Measurements from ENCODE around the gene CACNA1I.

Gene CACNA1I

DNA sequence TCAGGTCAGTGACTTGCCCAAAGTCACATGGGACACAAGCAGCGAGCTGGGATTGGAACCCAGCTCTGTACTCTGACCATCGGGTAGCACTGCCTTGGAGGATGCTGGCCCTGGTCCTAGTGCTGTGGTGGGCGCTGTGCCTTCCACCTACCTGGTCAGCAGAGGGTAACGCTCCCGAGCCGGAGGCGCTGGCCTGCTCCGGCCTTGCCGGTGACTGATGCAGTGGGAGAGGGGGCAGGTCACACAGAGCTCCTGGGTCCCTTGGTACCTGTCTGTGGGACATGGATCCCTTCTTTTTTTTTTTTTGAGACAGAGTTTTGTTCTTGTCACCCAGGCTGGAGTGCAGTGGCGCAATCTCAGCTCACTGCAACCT is 43.0 kb downstream of the CACNA1I start:
- Histone ChIP-seq H3K9ac (ENCODE audit: low read depth, low read length) (no peak overlapping the region), H3K4me1 (ENCODE audit: control insufficient read depth, insufficient read depth, low read length) (no peaks in the 10 kb centered on the region), H3K27me3 (ENCODE audit: control insufficient read depth, insufficient read depth, low read length) (no peaks in the 10 kb centered on the region)

GRCh38 chr22:39614442-39614841 is 43.9 kb downstream of the CACNA1I start:
- Histone ChIP-seq H3K36me3 (ENCODE audit: control insufficient read depth, insufficient read depth, low read length) (no peaks in the 10 kb centered on the region), H3K9me3 (ENCODE audit: control insufficient read depth, insufficient read depth, low read length) (no peaks in the 10 kb centered on the region), H3K4me1 (ENCODE audit: control insufficient read depth, insufficient read depth, low read length) (no peaks in the 10 kb centered on the region), H3K4me3 (ENCODE audit: low read depth, low read length) (no peak overlapping the region), H3K9ac (ENCODE audit: low read depth, low read length) (no peak overlapping the region), H3K27me3 (ENCODE audit: control insufficient read depth, insufficient read depth, low read length) (no peaks in the 10 kb centered on the region)

More for the DNA sequence above, 43.0 kb downstream of the CACNA1I start:
- no peak overlapping the region for H3K4me3 ChIP-seq (ENCODE audit: low read depth, low read length)
- no peaks in the 10 kb centered on the region for H3K36me3 ChIP-seq (ENCODE audit: control insufficient read depth, insufficient read depth, low read length)
- H3K9me3 ChIP-seq (ENCODE audit: control insufficient read depth, insufficient read depth, low read length): no peaks in the 10 kb centered on the region

DNA sequence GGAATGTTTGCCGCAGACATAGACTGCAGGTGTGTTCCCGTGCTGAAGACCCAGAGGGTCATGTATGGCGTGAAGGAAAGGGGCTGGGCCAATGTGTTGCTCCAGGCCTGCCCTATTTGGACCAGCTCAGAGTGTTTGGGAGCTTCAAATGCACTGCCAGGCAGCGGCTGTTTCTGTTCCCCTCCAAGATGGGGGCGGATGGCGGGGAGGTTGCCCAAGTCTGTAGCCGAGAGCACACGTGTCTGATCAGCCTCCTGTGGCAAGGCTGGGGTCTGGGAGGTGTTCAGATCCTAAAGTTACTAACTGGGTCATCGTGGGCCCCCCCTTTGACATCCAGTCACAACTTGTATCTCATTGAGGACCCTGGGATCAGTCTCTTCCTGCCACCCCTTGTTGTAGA is 45.5 kb downstream of the CACNA1I start:
- no peaks in the 10 kb centered on the region for H3K36me3 ChIP-seq (ENCODE audit: control insufficient read depth, insufficient read depth, low read length)
- no peaks in the 10 kb centered on the region for H3K27me3 ChIP-seq (ENCODE audit: control insufficient read depth, insufficient read depth, low read length)
- H3K4me3 ChIP-seq (ENCODE audit: low read depth, low read length): no peak overlapping the region
- H3K9me3 ChIP-seq (ENCODE audit: control insufficient read depth, insufficient read depth, low read length): no peaks in the 10 kb centered on the region
- H3K9ac ChIP-seq (ENCODE audit: low read depth, low read length): no peak overlapping the region
- no peaks in the 10 kb centered on the region for H3K4me1 ChIP-seq (ENCODE audit: control insufficient read depth, insufficient read depth, low read length)

GRCh38 chr22:39616781-39617180 is 46.2 kb downstream of the CACNA1I start:
- Histone ChIP-seq H3K4me1 (ENCODE audit: control insufficient read depth, insufficient read depth, low read length) (no peaks in the 10 kb centered on the region), H3K4me3 (ENCODE audit: low read depth, low read length) (no peak overlapping the region), H3K9ac (ENCODE audit: low read depth, low read length) (no peak overlapping the region), H3K27me3 (ENCODE audit: control insufficient read depth, insufficient read depth, low read length) (no peaks in the 10 kb centered on the region), H3K9me3 (ENCODE audit: control insufficient read depth, insufficient read depth, low read length) (no peaks in the 10 kb centered on the region), H3K36me3 (ENCODE audit: control insufficient read depth, insufficient read depth, low read length) (no peaks in the 10 kb centered on the region)

DNA sequence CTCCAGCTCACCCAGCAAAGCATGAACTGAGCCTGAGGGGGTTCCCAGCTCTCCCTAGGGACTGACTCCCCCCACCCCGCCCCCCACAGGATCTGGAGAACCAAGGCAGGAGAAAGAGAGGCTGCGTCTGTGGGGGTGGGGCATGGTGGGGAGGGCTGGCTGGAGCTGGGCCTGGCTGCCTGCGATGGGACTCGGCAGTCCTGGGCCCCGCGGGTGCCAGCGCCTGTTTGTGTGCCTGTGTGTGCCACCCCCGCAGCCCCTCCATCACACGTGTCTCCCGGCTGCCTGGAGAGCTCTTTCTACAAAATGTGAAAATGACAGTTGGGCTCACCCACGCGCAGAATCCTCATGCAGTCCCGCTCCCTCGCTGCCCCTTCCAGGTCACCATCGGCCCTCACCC is 46.8 kb downstream of the CACNA1I start:
- H3K9me3 ChIP-seq (ENCODE audit: control insufficient read depth, insufficient read depth, low read length): no peaks in the 10 kb centered on the region
- no peaks in the 10 kb centered on the region for H3K4me1 ChIP-seq (ENCODE audit: control insufficient read depth, insufficient read depth, low read length)
- H3K27me3 ChIP-seq (ENCODE audit: control insufficient read depth, insufficient read depth, low read length): no peaks in the 10 kb centered on the region
- no peak overlapping the region for H3K4me3 ChIP-seq (ENCODE audit: low read depth, low read length)
- H3K36me3 ChIP-seq (ENCODE audit: control insufficient read depth, insufficient read depth, low read length): no peaks in the 10 kb centered on the region
- no peak overlapping the region for H3K9ac ChIP-seq (ENCODE audit: low read depth, low read length)

DNA sequence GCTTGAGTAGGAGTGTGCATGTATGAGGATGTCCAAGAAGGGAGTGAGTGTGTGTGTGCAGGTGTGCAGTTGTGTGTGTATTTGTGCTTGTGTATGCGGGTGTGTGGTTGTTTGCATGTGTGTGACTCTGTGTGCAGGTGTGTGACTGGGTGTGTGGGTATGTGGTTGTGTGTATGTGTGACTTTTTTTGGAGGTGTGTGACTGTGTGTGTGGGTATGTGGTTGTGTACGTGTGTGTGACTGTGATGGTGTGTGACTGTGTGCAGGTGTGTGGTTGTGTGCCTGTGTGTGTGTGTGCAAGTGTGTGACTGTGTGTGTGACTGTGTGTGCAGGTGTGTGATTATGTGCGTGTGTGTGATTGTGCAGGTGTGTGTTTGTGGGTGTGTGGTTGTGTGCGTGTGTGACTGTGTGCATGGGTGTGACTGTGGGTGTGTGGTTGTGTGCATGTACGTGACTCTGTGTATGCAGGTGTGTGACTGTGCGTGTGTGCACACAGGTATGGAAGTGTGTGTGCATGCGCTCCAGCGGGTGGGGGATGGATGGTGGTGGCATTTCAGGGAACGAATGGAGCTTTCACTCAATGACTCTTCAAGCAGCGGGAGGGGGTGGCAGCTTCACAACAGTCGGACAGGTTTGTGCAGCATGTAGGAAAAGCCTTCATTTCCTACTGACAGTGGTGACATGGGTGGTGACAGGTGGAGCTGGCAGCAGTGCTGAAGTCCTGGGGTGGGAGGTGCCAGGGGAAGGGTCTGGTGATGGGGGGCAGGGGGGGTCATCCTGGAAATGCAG is 47.6 kb downstream of the CACNA1I start:
- Histone ChIP-seq H3K9ac (ENCODE audit: low read depth, low read length) (no peak overlapping the region), H3K4me1 (ENCODE audit: control insufficient read depth, insufficient read depth, low read length) (no peaks in the 10 kb centered on the region), H3K4me3 (ENCODE audit: low read depth, low read length) (no peak overlapping the region), H3K36me3 (ENCODE audit: control insufficient read depth, insufficient read depth, low read length) (no peaks in the 10 kb centered on the region), H3K27me3 (ENCODE audit: control insufficient read depth, insufficient read depth, low read length) (no peaks in the 10 kb centered on the region), H3K9me3 (ENCODE audit: control insufficient read depth, insufficient read depth, low read length) (no peaks in the 10 kb centered on the region)

DNA sequence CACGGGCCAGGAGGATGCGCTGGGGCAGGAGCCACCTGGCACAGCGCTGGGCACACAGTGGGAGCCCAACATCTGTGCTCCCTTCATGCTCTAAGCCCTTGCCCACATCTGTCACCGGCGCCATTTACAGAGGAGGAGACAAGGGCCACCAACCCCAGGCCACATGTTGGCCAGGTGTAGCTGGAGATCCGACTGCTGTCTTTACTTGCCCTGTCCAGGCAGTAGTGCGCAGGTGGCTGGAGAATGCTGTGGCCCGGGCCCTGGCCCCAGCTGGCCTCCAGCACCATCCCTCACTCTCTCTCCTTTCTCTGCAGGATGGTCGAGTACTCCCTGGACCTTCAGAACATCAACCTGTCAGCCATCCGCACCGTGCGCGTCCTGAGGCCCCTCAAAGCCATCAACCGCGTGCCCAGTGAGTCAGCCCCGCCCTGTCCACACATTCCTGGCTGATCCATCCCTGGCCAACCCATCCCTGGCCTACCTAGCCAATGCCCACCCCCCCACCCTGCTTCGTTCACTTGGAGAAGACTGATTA is 48.5 kb downstream of the CACNA1I start:
- Histone ChIP-seq H3K9ac (ENCODE audit: low read depth, low read length) (no peak overlapping the region), H3K36me3 (ENCODE audit: control insufficient read depth, insufficient read depth, low read length) (no peaks in the 10 kb centered on the region), H3K27me3 (ENCODE audit: control insufficient read depth, insufficient read depth, low read length) (no peaks in the 10 kb centered on the region), H3K4me1 (ENCODE audit: control insufficient read depth, insufficient read depth, low read length) (no peaks in the 10 kb centered on the region), H3K9me3 (ENCODE audit: control insufficient read depth, insufficient read depth, low read length) (no peaks in the 10 kb centered on the region), H3K4me3 (ENCODE audit: low read depth, low read length) (no peak overlapping the region)

GRCh38 chr22:39620924-39621690 is 50.6 kb downstream of the CACNA1I start:
- Histone ChIP-seq H3K27me3 (ENCODE audit: control insufficient read depth, insufficient read depth, low read length) (no peaks in the 10 kb centered on the region), H3K9me3 (ENCODE audit: control insufficient read depth, insufficient read depth, low read length) (no peaks in the 10 kb centered on the region), H3K9ac (ENCODE audit: low read depth, low read length) (no peak overlapping the region), H3K4me1 (ENCODE audit: control insufficient read depth, insufficient read depth, low read length) (peaks cover 3% of the 10 kb centered on the region), H3K4me3 (ENCODE audit: low read depth, low read length) (no peak overlapping the region), H3K36me3 (ENCODE audit: control insufficient read depth, insufficient read depth, low read length) (no peaks in the 10 kb centered on the region)

- Histone ChIP-seq H3K36me3 (ENCODE audit: control insufficient read depth, insufficient read depth, low read length) (no peaks in the 10 kb centered on the region), H3K27me3 (ENCODE audit: control insufficient read depth, insufficient read depth, low read length) (no peaks in the 10 kb centered on the region), H3K4me3 (ENCODE audit: low read depth, low read length) (no peak overlapping the region)
Measured at GRCh38 chr22:39621826-39622225, 51.3 kb downstream of the CACNA1I start.

DNA sequence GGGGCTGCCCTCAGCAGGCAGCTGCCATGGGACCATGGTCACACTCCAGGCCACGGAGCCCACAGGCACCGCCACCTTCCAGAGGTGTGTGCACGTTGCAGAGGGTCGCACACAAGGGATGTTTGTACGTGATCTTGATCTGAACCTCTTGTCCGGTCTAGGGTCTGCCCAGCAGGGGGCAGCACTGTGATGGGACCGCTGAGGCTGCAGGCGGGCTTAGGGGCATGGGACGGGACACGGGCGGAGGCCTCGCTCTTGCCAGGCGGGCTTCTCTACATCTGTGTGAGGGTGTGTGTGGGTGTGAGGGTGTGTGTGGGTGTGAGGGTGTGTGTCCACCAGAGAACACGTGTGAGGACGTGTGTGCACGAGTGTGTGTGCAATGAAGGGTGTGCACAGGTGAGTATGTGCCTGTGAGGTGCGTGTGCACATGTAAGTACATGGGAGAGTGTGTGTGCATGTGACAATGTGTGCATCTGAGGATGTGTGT is 52.4 kb downstream of the CACNA1I start:
- Histone ChIP-seq H3K9me3 (ENCODE audit: control insufficient read depth, insufficient read depth, low read length) (no peaks in the 10 kb centered on the region), H3K27me3 (ENCODE audit: control insufficient read depth, insufficient read depth, low read length) (no peaks in the 10 kb centered on the region), H3K4me1 (ENCODE audit: control insufficient read depth, insufficient read depth, low read length) (peaks cover 3% of the 10 kb centered on the region), H3K9ac (ENCODE audit: low read depth, low read length) (no peak overlapping the region), H3K36me3 (ENCODE audit: control insufficient read depth, insufficient read depth, low read length) (no peaks in the 10 kb centered on the region), H3K4me3 (ENCODE audit: low read depth, low read length) (no peak overlapping the region)

More at GRCh38 chr22:39621826-39622225, 51.3 kb downstream of the CACNA1I start:
- H3K9me3 ChIP-seq (ENCODE audit: control insufficient read depth, insufficient read depth, low read length): no peaks in the 10 kb centered on the region
- peaks cover 3% of the 10 kb centered on the region for H3K4me1 ChIP-seq (ENCODE audit: control insufficient read depth, insufficient read depth, low read length)
- H3K9ac ChIP-seq (ENCODE audit: low read depth, low read length): no peak overlapping the region

- Histone ChIP-seq H3K36me3 (ENCODE audit: control insufficient read depth, insufficient read depth, low read length) (no peaks in the 10 kb centered on the region), H3K4me1 (ENCODE audit: control insufficient read depth, insufficient read depth, low read length) (peaks cover 3% of the 10 kb centered on the region), H3K27me3 (ENCODE audit: control insufficient read depth, insufficient read depth, low read length) (no peaks in the 10 kb centered on the region), H3K4me3 (ENCODE audit: low read depth, low read length) (no peak overlapping the region), H3K9me3 (ENCODE audit: control insufficient read depth, insufficient read depth, low read length) (no peaks in the 10 kb centered on the region), H3K9ac (ENCODE audit: low read depth, low read length) (no peak overlapping the region)
Measured at GRCh38 chr22:39623603-39624500, 53.3 kb downstream of the CACNA1I start.
